Upper lobe of right lung (tissue), 1 donor: Measurements from ENCODE around the gene HS2ST1. TPM values are rescaled to one million over a fixed set of nuclear protein-coding genes. Genes with fewer than 3 reads are reported as not detected.
"Not testable (repeated sequence)": the region's sequence is repeated elsewhere in the genome, so short reads cannot be mapped to it uniquely, and the experiment has no call there.

Experiments
- ATAC-seq: fragments of 200-7000 bp; cut with Tn5 transposase; one replicate; pipeline ENCODE4 v1.9.1; 2020; ENCODE audit warnings: mild to moderate bottlenecking, moderate library complexity
- DNase-seq: peaks from one replicate; pipeline ENCODE4 v3.0.0-alpha.2; 2020
- H3K27ac ChIP-seq: fragments of 200-600 bp; one replicate; pipeline ENCODE4 v1.8.0; 2022
- H3K27me3 ChIP-seq: fragments of 200-600 bp; one replicate; pipeline ENCODE4 v1.8.0; 2022; ENCODE audit warnings: mild to moderate bottlenecking
- H3K36me3 ChIP-seq: fragments of 200-600 bp; one replicate; pipeline ENCODE4 v1.8.0; 2022
- H3K4me1 ChIP-seq: fragments of 200-600 bp; one replicate; pipeline ENCODE4 v1.8.0; 2022
- H3K4me3 ChIP-seq: fragments of 200-600 bp; one replicate; pipeline ENCODE4 v1.8.0; 2022; ENCODE audit warnings: mild to moderate bottlenecking
- H3K9me3 ChIP-seq: fragments of 200-600 bp; one replicate; pipeline ENCODE4 v1.8.0; 2022
- CTCF ChIP-seq: fragments of 200-600 bp; IDR thresholded peaks from one replicate; pipeline ENCODE4 v1.8.0; 2022; ENCODE audit warnings: antibody characterized with exemption
- intact Hi-C: fragments of 100-400 bp; cut with DNase I; formaldehyde crosslinking; loops from one replicate; pipeline ENCODE4 v1.11.0; 2022
- total RNA-seq: library from RNA; stranded (reverse); fragmentation: NEBNext Ultra II Directional; extraction: Animal tissue kit (Norgen Biotek cat#: 25700); gene quantifications from one replicate; pipeline ENCODE4 v1.2.1, GENCODE V29; 2021
- donor health status: DM: no; HTN: yes; CAD: no; lungs with severe emphysema.

The HS2ST1 gene
- total RNA-seq, 1 donor from 2014 or later, result 19.9 TPM

- no peaks in the 10 kb centered on the region for H3K36me3 ChIP-seq
- no peak for DNase-seq
- H3K27me3 ChIP-seq, result no peaks in the 10 kb centered on the region
- no peak for TF ChIP-seq CTCF
- H3K4me3 ChIP-seq, result no peak overlapping the region
- no peak for ATAC-seq
- no peaks in the 10 kb centered on the region for H3K4me1 ChIP-seq
- H3K9me3 ChIP-seq, result no peaks in the 10 kb centered on the region
- H3K27ac ChIP-seq, result no peak overlapping the region
- intact Hi-C loops, result no loop called here
Measured at GRCh38 chr1:86997538-86997937, 83.1 kb downstream of the HS2ST1 start.

- no peak overlapping the region for H3K27ac ChIP-seq
- intact Hi-C loops, result no loop called here
Measured at GRCh38 chr1:86998280-86998679, 83.8 kb downstream of the HS2ST1 start.

GRCh38 chr1:86998727-86999126, 84.3 kb downstream of the HS2ST1 start:
- Histone ChIP-seq H3K27me3 (no peaks in the 10 kb centered on the region), H3K36me3 (no peaks in the 10 kb centered on the region), H3K9me3 (no peaks in the 10 kb centered on the region), H3K4me3 (no peak overlapping the region), H3K27ac (no peak overlapping the region), H3K4me1 (no peaks in the 10 kb centered on the region)
- intact Hi-C loops, result no loop called here
- ATAC-seq, result no peak
- no peak for DNase-seq
- no peak for TF ChIP-seq CTCF

More at GRCh38 chr1:86998280-86998679, 83.8 kb downstream of the HS2ST1 start:
- Histone ChIP-seq H3K36me3 (no peaks in the 10 kb centered on the region), H3K27me3 (no peaks in the 10 kb centered on the region), H3K4me3 (no peak overlapping the region), H3K9me3 (no peaks in the 10 kb centered on the region), H3K4me1 (no peaks in the 10 kb centered on the region)
- TF ChIP-seq CTCF, result no peak
- ATAC-seq, result no peak
- DNase-seq, result no peak

- intact Hi-C loops, result no loop called here
- DNase-seq (no peak), ATAC-seq (no peak)
- H3K9me3 ChIP-seq, result no peaks in the 10 kb centered on the region
- H3K27me3 ChIP-seq, result no peaks in the 10 kb centered on the region
- no peak overlapping the region for H3K4me3 ChIP-seq
- H3K36me3 ChIP-seq, result no peaks in the 10 kb centered on the region
- H3K27ac ChIP-seq, result no peak overlapping the region
- no peak for TF ChIP-seq CTCF
- H3K4me1 ChIP-seq, result no peaks in the 10 kb centered on the region
Measured at GRCh38 chr1:87000460-87000859, 86.0 kb downstream of the HS2ST1 start.

- no peak overlapping the region for H3K4me3 ChIP-seq
- H3K9me3 ChIP-seq, result no peaks in the 10 kb centered on the region
- intact Hi-C loops, result no loop called here
- no peak overlapping the region for H3K27ac ChIP-seq
- H3K27me3 ChIP-seq, result no peaks in the 10 kb centered on the region
- H3K36me3 ChIP-seq, result no peaks in the 10 kb centered on the region
- H3K4me1 ChIP-seq, result no peaks in the 10 kb centered on the region
- no peak for TF ChIP-seq CTCF
- DNase-seq (no peak), ATAC-seq (no peak)
Measured at GRCh38 chr1:87004857-87005256, 90.4 kb downstream of the HS2ST1 start.

GRCh38 chr1:87007323-87007722, 92.9 kb downstream of the HS2ST1 start:
- intact Hi-C loops, result no loop called here
- H3K9me3 ChIP-seq, result no peaks in the 10 kb centered on the region
- H3K4me3 ChIP-seq, result no peak overlapping the region
- DNase-seq (no peak), ATAC-seq (no peak)
- H3K4me1 ChIP-seq, result no peaks in the 10 kb centered on the region
- H3K27ac ChIP-seq, result no peak overlapping the region
- no peak for TF ChIP-seq CTCF
- H3K36me3 ChIP-seq, result no peaks in the 10 kb centered on the region
- no peaks in the 10 kb centered on the region for H3K27me3 ChIP-seq

GRCh38 chr1:87013385-87013784, 99.0 kb downstream of the HS2ST1 start:
- H3K27me3 ChIP-seq, H3K36me3 ChIP-seq, H3K27ac ChIP-seq, H3K4me1 ChIP-seq, H3K9me3 ChIP-seq, ATAC-seq, H3K4me3 ChIP-seq, intact Hi-C loops, DNase-seq: not testable (repeated sequence)
